Stomach (tissue), 9 donors: ENCODE measurements around the gene C4orf46. TPM values are rescaled to one million over a fixed set of nuclear protein-coding genes. Genes with fewer than 3 reads are reported as not detected.

Source experiments
- DNase-seq, 2 donors: peaks; one replicate each; pipeline versions ENCODE4 v3.0.0 to v3.0.0-alpha.2; 2013 to 2019
- H3K27ac ChIP-seq, 5 donors: fragments of 200-600 bp in 4 of 5; sonication (generic) in 4 of 5; one replicate each; pipeline ENCODE4 v1.5.1; 2013 to 2019; ENCODE audit warnings: mild to moderate bottlenecking in 1 of 5, moderate library complexity in 1 of 5
- H3K27me3 ChIP-seq, 3 donors: fragments of 200-600 bp; sonication (generic); one replicate each; pipeline ENCODE4 v1.5.1; 2017 to 2019; ENCODE audit warnings: mixed run types in 1 of 3
- H3K36me3 ChIP-seq, 4 donors: fragments of 200-600 bp; sonication (generic); 1 replicate in 3 of 4; 2 replicates in 1 of 4; pipeline ENCODE4 v1.5.1; 2016 to 2019
- H3K4me1 ChIP-seq, 4 donors: fragments of 200-600 bp; sonication (generic); one replicate each; pipeline ENCODE4 v1.5.1; 2016 to 2019
- H3K4me3 ChIP-seq, 4 donors: fragments of 200-600 bp; sonication (generic) in 3 of 4; one replicate each; pipeline ENCODE4 v1.5.1; 2016 to 2019; ENCODE audit warnings: mild to moderate bottlenecking in 1 of 4
- H3K9me3 ChIP-seq, 4 donors: fragments of 200-600 bp; sonication (generic); one replicate each; pipeline ENCODE4 v1.5.1; 2016 to 2019
- CTCF ChIP-seq, 7 experiments: fragments of 450-650 bp in 4 of 7; fragments of 200-600 bp in 3 of 7; sonication (generic) in 3 of 7; IDR thresholded peaks; one replicate each; pipeline ENCODE4 v1.5.1; 2016 to 2019; ENCODE audit warnings: antibody characterized with exemption in 7 of 7, control low read depth in 2 of 7, mild to moderate bottlenecking in 1 of 7
- EP300 ChIP-seq: sonication (generic); formaldehyde crosslinking; IDR thresholded peaks from one replicate; pipeline ENCODE4 v1.6.1; 2017; ENCODE audit warnings: antibody characterized with exemption
- POLR2A ChIP-seq, 4 donors: fragments of 450-650 bp; IDR thresholded peaks; one replicate each; pipeline ENCODE4 v1.6.1; 2016; ENCODE audit warnings: antibody characterized with exemption in 4 of 4, control low read depth in 2 of 4, mild to moderate bottlenecking in 1 of 4, moderate library complexity in 1 of 4
- POLR2AphosphoS5 ChIP-seq, 3 donors: sonication (generic); formaldehyde crosslinking; IDR thresholded peaks; one replicate each; pipeline ENCODE4 v1.6.1; 2016; ENCODE audit warnings: antibody characterized with exemption in 3 of 3
- WGBS, 5 donors: extraction: QIAGEN DNeasy Blood & Tissue Kit in 3 of 5; methylation state at CpG; one replicate each; pipeline versions ENCODE4 v1.1.5 to v1.1.7; 2013 to 2018; 5-methylcytosine and 5-hydroxymethylcytosine counted together
- intact Hi-C: fragments of 100-400 bp; cut with DNase I; formaldehyde crosslinking; loops from one replicate; pipeline ENCODE4 v1.15.1; 2023; ENCODE audit warnings: low total_unique reads
- polyA plus RNA-seq, 3 donors: library from polyadenylated mRNA; stranded (reverse); fragments of 200-250 nt; gene quantifications; one replicate each; pipeline ENCODE4 v1.2.3, GENCODE V29; 2013
- total RNA-seq, 5 donors: library from RNA; depleted of rRNA; stranded (reverse); fragments of >200 nt; gene quantifications; one replicate each; pipeline versions ENCODE4 v1.1.0 to v1.2.3, GENCODE V29; 2014 to 2016
- donor health status: healthy with polysubstance abuse.
- donor health status: Bipolar disorder and iron deficiency.
- donor health status: healthy.

Gene C4orf46
- total and polyA plus RNA-seq, 8 donors, result 0.29 to 23.5 (median 2.5) TPM

GRCh38 chr4:158671915-158672806 lies 474 bp upstream of the C4orf46 start, which contains the start of gene ETFDH:
ETFDH (plus strand) TSS chr4:158672296; CDS start chr4:158672457, 161 bp downstream.
- Histone ChIP-seq H3K4me3 (peak within 1 kb of the TSS; percentile 81 to 99 (median 92)), H3K36me3 (no peaks in the 10 kb centered on the region), H3K9me3 (no peaks in the 10 kb centered on the region), H3K27ac (peak within 1 kb of the TSS; percentile 94 to 98 (median 96)), H3K4me1 (peaks cover 15 to 36% (median 31%) of the 10 kb centered on the region in 4 donors), H3K27me3 (no peaks in the 10 kb centered on the region)
- intact Hi-C loops, result no loop called here
- WGBS, 5 donors, result 0% methylated on average over 34 to 60 of the region's 60 CpGs
- peak; percentile 98 to 100 for DNase-seq
- TF ChIP-seq CTCF (IDR thresholded peaks at IDR 0.05) (peak in 5 of 7 experiments; percentile 33 to 70 (median 51)), EP300 (no peak), POLR2A (IDR thresholded peaks at IDR 0.05) (peak in 1 of 4 donors; percentile 87), POLR2AphosphoS5 (IDR thresholded peaks at IDR 0.05) (peak; percentile 95 to 98 (median 97))

DNA sequence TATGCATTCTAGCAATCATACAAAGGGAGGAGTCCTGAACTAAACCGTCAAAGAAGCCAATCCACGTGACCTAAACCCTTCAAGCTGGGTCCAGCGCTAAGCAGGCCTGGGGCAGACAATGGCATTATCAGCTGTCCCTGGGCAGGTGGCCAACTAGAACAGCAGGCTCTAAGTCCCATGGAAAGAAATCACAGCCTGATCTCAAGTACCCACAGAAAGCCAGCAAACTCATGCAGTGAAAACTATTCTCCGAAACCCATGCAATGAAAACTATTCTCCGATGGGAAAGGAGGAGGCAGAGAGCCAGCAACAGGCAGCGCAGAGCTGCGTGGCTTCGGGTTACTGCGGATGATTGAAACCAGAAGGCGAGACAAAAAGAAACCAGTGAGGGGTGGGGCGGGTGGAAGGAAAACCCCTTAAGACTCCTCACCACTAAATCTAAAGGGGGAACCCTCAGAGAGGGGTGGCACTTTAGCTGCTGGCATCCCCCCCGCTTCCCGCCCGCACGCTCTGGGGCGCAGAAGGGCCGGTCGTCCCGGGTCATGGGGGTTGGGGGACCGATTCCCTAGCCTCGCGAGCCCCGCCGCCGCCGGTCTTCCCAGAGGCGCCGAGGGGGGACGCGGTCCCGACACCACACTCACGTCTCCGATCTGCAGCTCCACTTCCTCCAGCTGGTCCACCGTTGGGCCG lies 567 bp downstream of the C4orf46 start:
- WGBS, 5 donors, result 0 to 1% (median 1%) methylated on average over 22 to 35 of the region's 35 CpGs
- Histone ChIP-seq H3K9me3 (no peaks in the 10 kb centered on the region), H3K27ac (peak overlapping the region; percentile 94 to 98 (median 96)), H3K4me3 (peak overlapping the region; percentile 81 to 99 (median 92)), H3K4me1 (peaks cover 15 to 45% (median 31%) of the 10 kb centered on the region in 4 donors), H3K36me3 (no peaks in the 10 kb centered on the region), H3K27me3 (no peaks in the 10 kb centered on the region)
- intact Hi-C loops, result no loop called here
- TF ChIP-seq CTCF (IDR thresholded peaks at IDR 0.05) (no peak), POLR2A (IDR thresholded peaks at IDR 0.05) (no peak), POLR2AphosphoS5 (IDR thresholded peaks at IDR 0.05) (peak in 2 of 3 donors; percentile 9 to 48)
- peak; percentile 76 to 91 for DNase-seq

- H3K4me3 ChIP-seq, result no peak overlapping the region
- TF ChIP-seq POLR2A (IDR thresholded peaks at IDR 0.05), result no peak
- no peak for TF ChIP-seq CTCF (IDR thresholded peaks at IDR 0.05)
- no peak for TF ChIP-seq EP300
- TF ChIP-seq POLR2AphosphoS5 (IDR thresholded peaks at IDR 0.05), result no peak
- H3K36me3 ChIP-seq, result no peaks in the 10 kb centered on the region
- no peaks in the 10 kb centered on the region for H3K27me3 ChIP-seq
- no peaks in the 10 kb centered on the region for H3K9me3 ChIP-seq
- intact Hi-C loops, result no loop called here
- WGBS, 5 donors, result 83 to 87% (median 86%) methylated on average over 7 of the region's 7 CpGs
- peaks cover 15 to 46% (median 30%) of the 10 kb centered on the region in 4 donors for H3K4me1 ChIP-seq
- no peak for DNase-seq
- H3K27ac ChIP-seq, result no peak overlapping the region
Observed at GRCh38 chr4:158669310-158669709, 2.4 kb downstream of the C4orf46 start.

DNA sequence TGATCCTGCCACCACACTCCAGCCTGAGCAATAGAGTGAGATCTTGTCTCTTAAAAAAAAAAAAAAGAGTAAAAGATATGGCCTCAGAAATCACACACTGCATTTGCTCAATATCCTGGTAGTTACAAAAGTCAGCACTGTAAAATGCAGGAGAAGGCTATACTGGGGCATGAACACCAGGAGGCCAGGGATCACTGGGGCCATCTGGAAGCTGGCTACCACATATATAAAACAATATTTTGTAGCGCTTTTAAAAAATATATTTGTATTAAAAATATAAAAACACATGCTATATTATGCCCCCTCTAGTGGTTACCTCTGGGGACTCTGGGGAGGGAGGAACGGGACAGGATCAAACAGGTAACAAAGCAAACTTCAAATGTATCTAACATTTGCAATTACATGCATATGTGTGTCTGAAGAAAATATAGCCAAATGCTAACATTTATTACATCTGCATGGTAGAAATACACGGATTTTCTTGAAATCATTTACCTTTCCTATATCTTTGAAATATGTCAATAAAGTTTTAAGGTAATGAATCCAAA lies 4.0 kb downstream of the C4orf46 start:
- peak in 1 of 2 donors; percentile 37 for DNase-seq
- Histone ChIP-seq H3K4me3 (no peak overlapping the region), H3K4me1 (peaks cover 10 to 31% (median 16%) of the 10 kb centered on the region in 4 donors), H3K36me3 (no peaks in the 10 kb centered on the region), H3K9me3 (no peaks in the 10 kb centered on the region), H3K27me3 (no peaks in the 10 kb centered on the region), H3K27ac (no peak overlapping the region)
- intact Hi-C loops, result no loop called here
- WGBS, 5 donors, result 79 to 86% (median 82%) methylated on average over 3 of the region's 3 CpGs
- TF ChIP-seq POLR2A (IDR thresholded peaks at IDR 0.05), result no peak
- TF ChIP-seq CTCF (IDR thresholded peaks at IDR 0.05), result peak in 4 of 7 experiments; percentile 22 to 36 (median 31)
